NCI-H524 (cell line): ENCODE data around the gene IRF2.

Experiments used
- DNase-seq, 2 experiments: peaks; one replicate each; lab custom pipeline; 2025; lab: John Stamatoyannopoulos, UW

IRF2 gene

DNA sequence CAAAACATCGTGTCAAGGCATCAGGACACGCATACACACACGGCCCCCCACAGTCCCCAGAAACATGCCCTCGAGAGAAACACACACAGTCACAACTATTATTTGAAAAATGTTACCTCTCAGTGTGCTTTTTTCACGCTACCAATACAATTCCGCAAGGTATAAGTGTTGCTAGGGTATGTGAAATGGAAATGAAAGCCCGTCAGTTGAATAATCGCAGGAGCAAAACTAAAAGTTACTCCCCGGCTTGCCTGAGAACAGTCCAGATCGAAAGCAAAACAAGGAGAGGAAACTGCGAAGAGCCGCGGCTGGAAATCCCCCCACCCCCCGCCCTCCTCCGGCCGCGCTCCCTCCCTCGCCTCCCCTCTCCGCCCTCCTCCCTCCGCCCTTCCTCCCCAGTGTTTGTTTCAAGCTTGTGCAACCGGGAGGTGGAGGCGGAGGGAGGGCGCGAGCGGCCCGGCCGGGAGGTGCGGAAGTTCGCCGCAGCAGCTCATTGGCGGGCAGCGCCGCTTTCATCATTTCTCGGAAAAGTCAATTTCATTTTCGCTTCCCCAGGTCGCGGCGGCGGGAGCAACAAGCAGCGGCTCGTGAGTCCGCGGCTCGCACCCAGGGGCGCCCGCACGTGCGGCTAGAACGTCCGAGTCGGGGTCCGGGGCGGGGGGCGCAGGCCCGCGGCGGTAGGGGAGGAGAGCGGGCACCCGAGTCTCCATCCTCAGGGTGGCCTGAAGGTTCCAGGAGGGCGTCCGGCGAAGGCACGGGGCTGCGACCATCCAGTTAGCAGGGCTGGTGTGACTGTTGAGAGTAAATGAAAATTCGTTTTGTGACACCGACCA lies at the start of gene IRF2:
Gene IRF2 (minus strand): TSS at position 288 of the 833 bp plus-strand sequence. CDS start 45,486 bp downstream, outside the sequence.
- DNase-seq = peak; percentile 57 to 59

DNA sequence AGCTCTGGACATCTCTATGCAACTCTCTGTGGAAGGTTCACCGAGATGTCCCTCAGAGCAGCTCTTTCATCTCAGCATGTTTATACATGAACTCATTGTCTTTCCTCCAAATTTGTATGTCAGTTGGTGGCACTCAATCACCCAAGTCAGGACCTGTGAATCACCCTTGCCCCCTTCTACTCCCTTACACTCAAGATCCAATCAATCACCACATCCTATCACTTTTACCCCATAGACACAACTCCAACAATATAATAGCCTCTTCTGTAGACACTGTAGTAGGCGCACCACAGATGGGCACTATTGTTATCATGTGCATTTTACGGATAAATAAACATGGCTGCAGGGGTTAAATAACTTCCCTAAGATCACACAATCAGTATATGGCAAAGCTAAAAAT lies 41.3 kb upstream of the IRF2 start:
- no peak for DNase-seq

GRCh38 chr4:184514121-184514988 lies 40.0 kb upstream of the IRF2 start:
- no peak for DNase-seq

DNA sequence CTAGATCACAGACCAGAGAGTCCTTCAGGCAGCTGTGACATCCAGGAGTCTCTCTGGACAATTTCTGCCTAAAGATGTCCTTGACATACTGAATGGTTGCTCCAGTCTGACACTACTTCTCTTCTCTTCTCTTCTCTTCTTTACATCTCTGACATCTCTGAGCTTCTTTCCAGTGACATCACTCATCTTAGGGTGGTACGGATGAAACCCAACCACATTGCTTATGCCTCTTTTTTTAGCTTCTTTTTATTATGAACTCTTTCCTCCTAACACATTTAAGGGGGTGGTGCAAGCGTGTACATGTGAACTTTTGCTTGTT lies 39.4 kb upstream of the IRF2 start:
- DNase-seq = no peak

DNA sequence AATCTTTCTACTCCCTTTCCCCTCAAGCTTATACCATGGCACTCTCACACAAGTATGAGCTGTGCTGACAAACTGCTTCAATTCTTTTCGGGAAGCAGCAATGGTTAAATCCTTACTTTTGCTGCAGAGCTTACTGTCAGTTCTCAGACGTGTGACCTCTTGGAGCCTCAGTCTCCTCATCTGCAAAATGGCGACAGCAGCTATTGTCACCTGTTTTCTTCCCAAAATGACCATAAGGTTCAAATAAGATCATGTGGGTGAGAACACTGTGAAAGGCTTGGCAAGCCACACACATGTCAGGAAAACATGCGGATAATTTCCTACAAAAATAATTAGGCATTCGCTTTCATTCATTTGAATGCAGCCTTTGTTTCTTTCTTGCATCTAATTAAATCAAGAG lies 36.8 kb upstream of the IRF2 start:
- no peak for DNase-seq

GRCh38 chr4:184510401-184510800 lies 36.1 kb upstream of the IRF2 start:
- DNase-seq = no peak

- no peak for DNase-seq
Measured at GRCh38 chr4:184506527-184507121, 32.3 kb upstream of the IRF2 start.

DNA sequence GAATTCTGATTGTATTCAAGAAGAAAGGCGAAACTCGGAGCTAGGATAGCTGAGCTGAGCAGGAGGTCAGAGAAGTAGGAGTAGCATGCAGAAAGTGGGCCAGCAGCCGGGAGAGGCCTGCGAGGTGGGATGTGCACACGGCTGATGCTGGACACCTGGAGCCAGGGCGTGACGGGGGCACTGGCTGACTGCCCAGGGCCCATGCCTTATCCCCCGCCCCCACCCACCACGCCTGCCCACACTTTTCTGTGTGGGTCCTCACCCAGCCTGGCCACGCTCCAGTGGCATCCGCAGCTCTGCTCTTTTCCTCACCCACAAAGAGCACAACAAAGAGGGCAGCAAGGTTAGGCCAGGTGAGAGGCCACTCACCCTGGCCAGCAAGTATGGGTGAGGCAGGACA lies 30.0 kb upstream of the IRF2 start:
- DNase-seq = no peak

GRCh38 chr4:184503869-184504300 lies 29.5 kb upstream of the IRF2 start:
- no peak for DNase-seq

GRCh38 chr4:184500748-184501589 lies 26.6 kb upstream of the IRF2 start:
- no peak for DNase-seq

GRCh38 chr4:184499996-184500395 lies 25.6 kb upstream of the IRF2 start:
- no peak for DNase-seq

DNA sequence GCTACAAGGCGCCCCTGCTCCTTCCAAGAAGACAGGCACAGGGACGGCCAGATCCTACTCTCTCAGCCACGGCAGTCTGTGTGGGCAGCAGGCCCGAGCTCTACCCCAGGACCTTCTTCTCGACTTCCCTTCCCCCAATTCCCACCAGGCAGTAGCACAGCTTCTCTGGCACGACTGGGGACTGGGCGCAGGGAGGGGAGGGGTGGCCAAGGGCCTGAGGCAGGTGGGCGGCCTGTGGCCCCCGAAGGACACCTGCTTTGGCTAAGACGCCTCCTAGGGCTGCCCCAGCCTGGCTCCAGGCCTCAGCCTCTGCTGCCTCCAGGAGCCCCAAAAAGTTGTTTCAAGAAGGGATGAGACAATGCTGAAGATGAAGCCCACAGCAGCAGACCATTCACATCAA lies 24.2 kb upstream of the IRF2 start:
- no peak for DNase-seq

DNA sequence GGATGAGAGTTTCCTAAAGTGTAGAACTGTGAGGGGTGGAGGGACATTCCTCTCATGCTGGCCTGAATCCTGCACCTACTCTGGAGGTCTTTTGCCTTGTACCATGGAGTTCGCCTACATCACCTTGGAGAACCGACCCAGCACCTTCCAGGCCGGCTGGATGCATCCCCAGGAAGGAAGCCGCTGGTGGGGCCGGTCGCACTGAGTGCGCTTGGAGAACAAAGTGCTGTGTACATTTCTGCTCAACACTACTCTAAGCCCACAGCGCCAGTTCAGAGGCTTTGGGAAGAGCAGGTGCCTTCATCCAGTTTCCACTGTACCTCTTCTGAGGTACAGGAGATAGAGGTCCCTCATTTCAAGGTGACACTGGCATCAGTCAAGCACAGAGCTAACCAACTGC lies 15.4 kb upstream of the IRF2 start:
- no peak for DNase-seq

- DNase-seq = no peak
Measured at GRCh38 chr4:184487503-184487902, 13.2 kb upstream of the IRF2 start.

- no peak for DNase-seq
Measured at GRCh38 chr4:184485279-184485678, 10.9 kb upstream of the IRF2 start.

DNA sequence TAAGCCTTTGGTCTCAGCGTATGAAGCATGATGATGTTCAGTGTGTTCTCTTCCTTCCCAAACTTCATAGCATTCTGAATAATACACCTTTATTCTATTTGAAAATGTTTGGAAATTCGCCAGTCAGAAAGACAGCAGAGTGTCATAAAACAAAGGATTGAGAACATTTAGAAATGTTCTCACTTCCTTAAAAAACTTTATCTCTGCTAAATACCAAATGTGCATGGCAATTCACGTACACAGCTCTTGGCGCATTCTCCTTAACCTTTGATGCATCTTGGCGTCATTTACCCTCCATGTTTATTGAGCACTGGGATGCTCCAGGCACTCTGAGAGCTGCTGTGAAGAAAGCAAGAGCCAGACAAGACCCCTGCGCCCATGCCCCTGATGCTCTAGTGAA lies 7.2 kb upstream of the IRF2 start:
- no peak for DNase-seq

DNA sequence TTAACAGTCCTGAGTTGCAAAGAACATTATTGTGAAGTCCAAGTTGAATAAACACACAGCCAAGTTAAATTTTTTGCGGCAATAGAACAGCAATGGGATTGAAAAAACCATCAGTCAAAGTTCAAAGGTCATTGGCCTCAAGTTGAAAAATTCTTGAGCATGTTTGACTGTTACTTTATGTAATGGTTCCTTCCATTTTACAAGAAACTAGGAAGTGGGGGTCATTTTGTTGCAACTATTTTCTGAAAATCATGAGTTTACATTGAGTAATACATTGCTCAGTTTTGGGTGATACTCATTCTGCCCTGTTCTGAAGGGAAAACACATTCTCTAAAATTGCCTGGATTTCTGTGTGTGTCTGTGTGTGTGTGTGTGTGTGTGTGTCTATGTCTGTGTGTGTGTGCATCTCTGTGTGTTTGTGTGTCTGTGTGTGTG lies 5.2 kb upstream of the IRF2 start:
- DNase-seq = no peak

GRCh38 chr4:184477201-184477999 lies 3.0 kb upstream of the IRF2 start:
- DNase-seq = no peak

GRCh38 chr4:184476695-184477094 lies 2.3 kb upstream of the IRF2 start:
- no peak for DNase-seq

GRCh38 chr4:184475498-184475897 lies 1.1 kb upstream of the IRF2 start:
- DNase-seq = no peak

DNA sequence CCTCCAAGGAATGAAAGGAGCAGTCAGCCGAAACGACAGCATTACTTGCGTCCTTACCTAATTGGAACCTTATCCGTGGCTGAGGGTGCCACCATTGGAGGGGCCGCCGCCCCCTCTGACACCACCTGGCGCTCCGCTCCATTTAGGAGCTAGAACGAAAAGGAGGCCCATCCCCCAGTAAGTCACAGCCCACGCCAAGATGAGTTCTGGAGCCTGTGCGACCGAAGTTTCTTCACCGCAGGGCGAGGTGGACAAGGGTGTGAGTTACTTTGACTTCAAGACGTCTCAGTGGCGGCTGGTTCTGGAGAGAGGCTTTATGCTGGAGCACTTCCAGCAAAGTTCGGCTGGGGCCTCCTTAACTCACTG lies 729 bp upstream of the IRF2 start:
- peak in 1 of 2 experiments; percentile 16 for DNase-seq
